H9 (cell line): ENCODE results near the gene PDCD4. TPM values are rescaled to one million over a fixed set of nuclear protein-coding genes. Genes with fewer than 3 reads are reported as not detected.

Experiments used
- DNase-seq: peaks from one replicate; pipeline ENCODE4 v3.0.0-alpha.2; 2017
- H2AFZ ChIP-seq: one replicate; pipeline ENCODE4 v1.6.1; 2013; ENCODE audit warnings: mild to moderate bottlenecking, low read length, control low read depth, moderate library complexity
- H2AK5ac ChIP-seq: 2 replicates; pipeline ENCODE4 v1.6.1; 2013; ENCODE audit warnings: low read length, control low read depth, mixed read lengths; ENCODE audit not compliant: insufficient read length
- H2BK120ac ChIP-seq: one replicate; pipeline ENCODE4 v1.6.1; 2013; ENCODE audit warnings: low read depth, mild to moderate bottlenecking, low read length, control low read depth, inconsistent platforms; ENCODE audit not compliant: poor library complexity, severe bottlenecking
- H2BK12ac ChIP-seq: 2 replicates; pipeline ENCODE4 v1.6.1; 2013; ENCODE audit warnings: low read length, control low read depth, mixed read lengths, low read depth; ENCODE audit not compliant: insufficient read length
- H2BK15ac ChIP-seq: 2 replicates; pipeline ENCODE4 v1.6.1; 2013; ENCODE audit warnings: low read depth, low read length, control low read depth
- H2BK20ac ChIP-seq: one replicate; pipeline ENCODE4 v1.6.1; 2013; ENCODE audit warnings: low read depth, mild to moderate bottlenecking, low read length, control low read depth, inconsistent platforms; ENCODE audit not compliant: poor library complexity, severe bottlenecking
- H2BK5ac ChIP-seq: 2 replicates; pipeline ENCODE4 v1.6.1; 2013; ENCODE audit warnings: low read length, control low read depth, mixed read lengths; ENCODE audit not compliant: insufficient read length
- H3K14ac ChIP-seq: 2 replicates; pipeline ENCODE4 v1.6.1; 2013; ENCODE audit warnings: low read length, control low read depth; ENCODE audit not compliant: insufficient read depth
- H3K18ac ChIP-seq: 2 replicates; pipeline ENCODE4 v1.6.1; 2013; ENCODE audit warnings: low read depth, mild to moderate bottlenecking, mixed read lengths, low read length, control low read depth; ENCODE audit not compliant: insufficient read length
- H3K23ac ChIP-seq: 2 replicates; pipeline ENCODE4 v1.6.1; 2013; ENCODE audit warnings: low read length, control low read depth, mixed read lengths, low read depth; ENCODE audit not compliant: insufficient read length
- H3K23me2 ChIP-seq: 2 replicates; pipeline ENCODE4 v1.6.1; 2013; ENCODE audit warnings: low read depth, mild to moderate bottlenecking, mixed read lengths, low read length, control low read depth; ENCODE audit not compliant: insufficient read length, poor library complexity, severe bottlenecking
- H3K27ac ChIP-seq: 2 replicates; pipeline ENCODE4 v1.5.1; 2013; ENCODE audit warnings: low read length, control low read depth, mixed read lengths, low read depth; ENCODE audit not compliant: insufficient read length
- H3K27me3 ChIP-seq: 2 replicates; pipeline ENCODE4 v1.6.1; 2013; ENCODE audit warnings: low read length, control low read depth, inconsistent platforms; ENCODE audit not compliant: insufficient read depth
- H3K4ac ChIP-seq: 2 replicates; pipeline ENCODE4 v1.6.1; 2013; ENCODE audit warnings: low read depth, mild to moderate bottlenecking, control low read depth, inconsistent platforms, low read length, moderate library complexity
- H3K4me1 ChIP-seq: 2 replicates; pipeline ENCODE4 v1.6.1; 2013; ENCODE audit warnings: low read length, control low read depth, inconsistent platforms; ENCODE audit not compliant: insufficient read depth
- H3K4me2 ChIP-seq: 2 replicates; pipeline ENCODE4 v1.6.1; 2013; ENCODE audit warnings: low read length, control low read depth, mixed read lengths; ENCODE audit not compliant: insufficient read length, insufficient read depth
- H3K56ac ChIP-seq: 2 replicates; pipeline ENCODE4 v1.6.1; 2013; ENCODE audit warnings: low read depth, mild to moderate bottlenecking, mixed read lengths, low read length, control low read depth; ENCODE audit not compliant: insufficient read length
- H3K79me1 ChIP-seq: 2 replicates; pipeline ENCODE4 v1.6.1; 2013; ENCODE audit warnings: low read depth, mild to moderate bottlenecking, moderate library complexity, low read length, control low read depth, inconsistent platforms; ENCODE audit not compliant: insufficient read depth, poor library complexity, severe bottlenecking
- H3K79me2 ChIP-seq: 2 replicates; pipeline ENCODE4 v1.6.1; 2013; ENCODE audit warnings: low read length, control low read depth, inconsistent platforms; ENCODE audit not compliant: insufficient read depth
- H3K9ac ChIP-seq: 2 replicates; pipeline ENCODE4 v1.6.1; 2013; ENCODE audit warnings: low read length, control low read depth, mixed read lengths; ENCODE audit not compliant: insufficient read length; ENCODE audit errors: extremely low read depth
- H3K9me3 ChIP-seq: one replicate; pipeline ENCODE4 v1.6.1; 2013; ENCODE audit warnings: low read depth, low read length, inconsistent platforms; ENCODE audit not compliant: control insufficient read depth
- H3T11ph ChIP-seq: one replicate; pipeline ENCODE4 v1.6.1; 2013; ENCODE audit warnings: mild to moderate bottlenecking, low read length, control low read depth, inconsistent platforms
- H4K20me1 ChIP-seq: one replicate; pipeline ENCODE4 v1.6.1; 2013; ENCODE audit not compliant: control insufficient read depth, insufficient read length, insufficient read depth
- H4K5ac ChIP-seq: 2 replicates; pipeline ENCODE4 v1.6.1; 2013; ENCODE audit warnings: low read depth, mild to moderate bottlenecking, mixed read lengths, low read length, control low read depth; ENCODE audit not compliant: insufficient read length
- H4K8ac ChIP-seq: replicated peaks from 2 replicates; pipeline ENCODE4 v1.6.1; 2013; ENCODE audit warnings: low read length, control low read depth, mixed read lengths, low read depth; ENCODE audit not compliant: insufficient read length
- H4K91ac ChIP-seq: 2 replicates; pipeline ENCODE4 v1.6.1; 2013; ENCODE audit warnings: low read depth, mild to moderate bottlenecking, moderate library complexity, mixed read lengths, low read length, control low read depth; ENCODE audit not compliant: insufficient read length
- H3K27ac Mint-ChIP-seq, 3 experiments: 2 replicates in 2 of 3; 3 replicates in 1 of 3; pipeline ENCODE4 v1.8.0; 2020 to 2021; ENCODE audit warnings: mixed read lengths in 3 of 3, mild to moderate bottlenecking in 1 of 3, moderate library complexity in 1 of 3
- H3K27me3 Mint-ChIP-seq: 2 replicates; pipeline ENCODE4 v1.8.0; 2021; ENCODE audit warnings: low read depth, mild to moderate bottlenecking, moderate library complexity, mixed read lengths
- H3K36me3 Mint-ChIP-seq, 3 experiments: 2 replicates in 2 of 3; 3 replicates in 1 of 3; pipeline ENCODE4 v1.8.0; 2020 to 2021; ENCODE audit warnings: low read depth in 3 of 3, mixed read lengths in 3 of 3; ENCODE audit not compliant: insufficient read depth in 1 of 3
- H3K4me1 Mint-ChIP-seq, 2 experiments: 2 replicates each; pipeline ENCODE4 v1.8.0; 2020; ENCODE audit warnings: mixed read lengths in 2 of 2
- H3K4me3 Mint-ChIP-seq, 2 experiments: 2 replicates in 1 of 2; 3 replicates in 1 of 2; pipeline ENCODE4 v1.8.0; 2020 to 2021; ENCODE audit warnings: mild to moderate bottlenecking in 2 of 2, mixed read lengths in 2 of 2, moderate library complexity in 1 of 2
- H3K9me3 Mint-ChIP-seq, 2 experiments: 2 replicates in 1 of 2; 3 replicates in 1 of 2; pipeline ENCODE4 v1.8.0; 2020; ENCODE audit warnings: mild to moderate bottlenecking in 2 of 2, mixed read lengths in 2 of 2, moderate library complexity in 1 of 2
- CTCF ChIP-seq: fragments of 200-600 bp; sonication (generic); conservative IDR thresholded peaks from 3 replicates; pipeline ENCODE4 v1.8.0; 2021; ENCODE audit warnings: antibody characterized with exemption, mild to moderate bottlenecking
- WGBS: extraction: QIAGEN DNeasy Blood & Tissue Kit; methylation state at CpG from one replicate; pipeline ENCODE4 v1.1.7; 2013; ENCODE audit warnings: missing lambda C conversion rate, low lambda C conversion rate, mixed read lengths; ENCODE audit not compliant: insufficient read length; ENCODE audit errors: extremely low coverage; 5-methylcytosine and 5-hydroxymethylcytosine counted together
- total RNA-seq: library from RNA; stranded (reverse); gene quantifications from 2 replicates; pipeline ENCODE4 v1.2.1, GENCODE V29; 2021

PDCD4 gene
- total RNA-seq, 1 experiment from 2014 or later: 29.3 TPM

DNA sequence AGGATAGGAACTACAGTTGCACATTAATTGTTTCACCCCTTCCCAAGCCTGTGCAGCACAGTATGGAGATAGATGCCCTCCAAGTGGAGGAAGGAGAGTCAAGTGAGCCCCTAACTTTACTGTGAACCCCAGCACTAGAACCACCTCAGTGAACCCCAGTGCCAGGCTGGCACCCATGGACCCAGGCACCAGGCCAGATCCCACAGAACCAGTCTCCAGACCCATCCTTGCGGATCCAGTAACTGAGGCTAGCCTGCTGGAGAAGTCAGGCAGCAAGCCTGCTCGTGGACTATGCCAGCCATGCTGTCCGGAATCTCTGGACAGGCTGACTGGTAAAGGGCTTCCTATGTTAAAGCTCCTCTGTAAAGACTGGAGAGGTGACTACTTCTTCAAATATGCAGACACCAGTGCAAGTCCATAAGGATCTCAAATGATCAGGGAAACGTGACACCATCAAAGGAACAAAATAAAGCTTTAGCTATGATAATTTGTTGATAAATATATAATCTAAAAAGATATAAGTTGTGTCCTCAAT, 75.4 kb downstream of the PDCD4 start:
- Histone ChIP-seq H2BK120ac (no peak overlapping the region), H4K8ac (no peak overlapping the region), H3K27ac (no peak overlapping the region), H4K20me1 (no peaks in the 10 kb centered on the region), H3K9me3 (no peaks in the 10 kb centered on the region), H3K79me1 (no peaks in the 10 kb centered on the region), H3K18ac (no peak overlapping the region), H3K4ac (no peak overlapping the region), H2BK15ac (no peak overlapping the region), H3K23ac (no peak overlapping the region), H3K9ac (no peak overlapping the region), H2AK5ac (no peak overlapping the region), H4K91ac (no peak overlapping the region), H3K56ac (no peak overlapping the region), H2BK12ac (no peak overlapping the region), H3K4me2 (no peak overlapping the region), H2BK20ac (no peak overlapping the region), H3K27me3 (no peaks in the 10 kb centered on the region), H2AFZ (no peak overlapping the region), H3T11ph (no peak overlapping the region), H3K14ac (no peak overlapping the region), H3K4me1 (peaks cover 5% of the 10 kb centered on the region), H3K23me2 (no peaks in the 10 kb centered on the region), H3K79me2 (no peaks in the 10 kb centered on the region; the same call in 1 of the 2 replicates), H2BK5ac (no peak overlapping the region), H4K5ac (no peak overlapping the region)
- Mint-ChIP-seq H3K27ac (peak overlapping the region in 1 of 3 experiments; percentile 78; a peak in 2 of 7 replicates), H3K27me3 (no peaks in the 10 kb centered on the region), H3K9me3 (no peaks in the 10 kb centered on the region; a peak in 1 of 5 replicates), H3K4me3 (no peak overlapping the region), H3K36me3 (peaks cover 2 to 5% (median 5%) of the 10 kb centered on the region in 3 experiments; a peak in 4 of 7 replicates), H3K4me1 (peaks cover 21 to 29% of the 10 kb centered on the region in 2 experiments)
- DNase-seq: no peak
- WGBS: no CpG with 5 or more reads among the region's 4 CpGs
- TF ChIP-seq CTCF: no peak

Other genes with a start within 250 kb of the PDCD4 start
- 0.15 and 0.17 TPM in 2 replicates for gene RBM20, start 227.6 kb upstream of the PDCD4 start, total RNA-seq
- gene BBIP1, start 47.3 kb downstream of the PDCD4 start, total RNA-seq: 18.8 and 22.3 TPM in 2 replicates
- 23.5 and 23.7 TPM in 2 replicates for gene SHOC2, start 47.7 kb downstream of the PDCD4 start, total RNA-seq
- 1.4 and 1.5 TPM in 2 replicates for gene ADRA2A, start 205.1 kb downstream of the PDCD4 start, total RNA-seq